Keratinocyte (primary cell): ENCODE data around the gene LST1. TPM values are rescaled to one million over a fixed set of nuclear protein-coding genes. Genes with fewer than 3 reads are reported as not detected.
"Not testable (repeated sequence)": the region's sequence is repeated elsewhere in the genome, so short reads cannot be mapped to it uniquely, and the experiment has no call there.

ENCODE experiments used
- DNase-seq: peaks from one replicate; pipeline ENCODE4 v3.0.0-alpha.2; 2011; ENCODE audit warnings: low read depth, missing footprints, low spot score
- FAIRE-seq: peaks from 2 replicates; lab custom pipeline; 2011; peaks lifted over from hg19 to GRCh38; lab: Jason Lieb, UNC
- H2AFZ ChIP-seq: 2 replicates; pipeline ENCODE4 v1.6.0; 2012; ENCODE audit warnings: low read length, control low read depth, inconsistent platforms; ENCODE audit not compliant: control insufficient read depth
- H3K27ac ChIP-seq: 2 replicates; pipeline ENCODE4 v1.5.1; 2011; ENCODE audit warnings: low read length; ENCODE audit not compliant: control insufficient read depth, insufficient read depth
- H3K27me3 ChIP-seq: 3 replicates; pipeline ENCODE4 v1.6.0; 2011; ENCODE audit warnings: low read length; ENCODE audit not compliant: control insufficient read depth, insufficient read depth; ENCODE audit errors: extremely low read depth
- H3K36me3 ChIP-seq, 2 experiments: 2 replicates in 1 of 2; 3 replicates in 1 of 2; pipeline ENCODE4 v1.5.1; 2011; ENCODE audit warnings: low read length in 2 of 2, mild to moderate bottlenecking in 1 of 2; ENCODE audit not compliant: control insufficient read depth in 2 of 2, insufficient read depth in 2 of 2; ENCODE audit errors: extremely low read depth in 1 of 2
- H3K4me1 ChIP-seq: 3 replicates; pipeline ENCODE4 v1.5.1; 2011; ENCODE audit warnings: low read length; ENCODE audit not compliant: control insufficient read depth, insufficient read depth; ENCODE audit errors: extremely low read depth
- H3K4me2 ChIP-seq: 3 replicates; pipeline ENCODE4 v1.6.0; 2011; ENCODE audit warnings: low read depth, low read length; ENCODE audit not compliant: control insufficient read depth, insufficient read depth; ENCODE audit errors: extremely low read depth
- H3K4me3 ChIP-seq, 3 experiments: fragments of 200-600 bp in 1 of 3; sonication (generic) in 1 of 3; 2 replicates in 2 of 3; 3 replicates in 1 of 3; pipeline ENCODE4 v1.5.1; 2011 to 2016; ENCODE audit warnings: low read length in 3 of 3, mild to moderate bottlenecking in 3 of 3, control low read depth in 2 of 3, inconsistent platforms in 1 of 3, low read depth in 1 of 3, mixed read lengths in 1 of 3, mixed run types in 1 of 3, moderate library complexity in 1 of 3; ENCODE audit not compliant: control insufficient read depth in 2 of 3, insufficient read depth in 2 of 3; ENCODE audit errors: extremely low read depth in 1 of 3
- H3K79me2 ChIP-seq: 2 replicates; pipeline ENCODE4 v1.6.0; 2012; ENCODE audit warnings: low read length; ENCODE audit not compliant: control insufficient read depth, insufficient read depth
- H3K9ac ChIP-seq: 3 replicates; pipeline ENCODE4 v1.6.0; 2011; ENCODE audit warnings: low read length; ENCODE audit not compliant: control insufficient read depth, insufficient read depth; ENCODE audit errors: extremely low read depth
- H3K9me1 ChIP-seq: 3 replicates; pipeline ENCODE4 v1.6.0; 2011; ENCODE audit warnings: low read length; ENCODE audit not compliant: control insufficient read depth, insufficient read depth; ENCODE audit errors: extremely low read depth
- H3K9me3 ChIP-seq: 2 replicates; pipeline ENCODE4 v1.5.1; 2012; ENCODE audit warnings: low read depth, low read length; ENCODE audit not compliant: control insufficient read depth
- H4K20me1 ChIP-seq: 3 replicates; pipeline ENCODE4 v1.6.0; 2011; ENCODE audit warnings: low read length; ENCODE audit not compliant: control insufficient read depth, insufficient read depth; ENCODE audit errors: extremely low read depth
- EZH2 ChIP-seq: IDR thresholded peaks from one replicate; pipeline ENCODE4 v1.6.1; 2012; ENCODE audit warnings: inconsistent platforms, mild to moderate bottlenecking, low read length, moderate library complexity
- dilution Hi-C: fragments of 300-500 bp; cut with MboI; formaldehyde crosslinking; loops from one replicate; pipeline ENCODE4 v1.7.0; 2020; ENCODE audit warnings: low sequenced_read_pairs; ENCODE audit not compliant: extremely low pct_ligation_motif_present
- polyA plus RNA-seq, 5 experiments: library from polyadenylated mRNA; depleted of rRNA in 3 of 5; stranded (reverse) in 3 of 5; stranded (forward) in 1 of 5; unstranded in 1 of 5; fragments of >200 nt; gene quantifications; 1 replicate in 1 of 5; 2 replicates in 3 of 5; 3 replicates in 1 of 5; pipeline versions ENCODE4 v1.2.1 to v1.2.3, GENCODE V29; 2011 to 2012; ENCODE audit warnings: missing spikeins in 2 of 5, low read depth in 1 of 5, low replicate concordance in 1 of 5
- TF ChIP-seq, protein P1 (sequence below), 3 experiments: IDR thresholded peaks in 1 of 3; conservative IDR thresholded peaks in 1 of 3; optimal IDR thresholded peaks in 1 of 3; 2 replicates in 2 of 3; 3 replicates in 1 of 3; pipeline versions ENCODE3 to v1.5.1; 2011; ENCODE audit warnings: low read length in 3 of 3, mild to moderate bottlenecking in 3 of 3, moderate library complexity in 2 of 3, control low read depth in 1 of 3, inconsistent platforms in 1 of 3; ENCODE audit not compliant: insufficient read depth in 2 of 3; ENCODE audit errors: extremely low read depth in 1 of 3

Gene LST1
- polyA plus RNA-seq, 1 donor (not counting 4 experiments of a cell fraction or from before 2014, with no cell fraction given): not detected

DNA sequence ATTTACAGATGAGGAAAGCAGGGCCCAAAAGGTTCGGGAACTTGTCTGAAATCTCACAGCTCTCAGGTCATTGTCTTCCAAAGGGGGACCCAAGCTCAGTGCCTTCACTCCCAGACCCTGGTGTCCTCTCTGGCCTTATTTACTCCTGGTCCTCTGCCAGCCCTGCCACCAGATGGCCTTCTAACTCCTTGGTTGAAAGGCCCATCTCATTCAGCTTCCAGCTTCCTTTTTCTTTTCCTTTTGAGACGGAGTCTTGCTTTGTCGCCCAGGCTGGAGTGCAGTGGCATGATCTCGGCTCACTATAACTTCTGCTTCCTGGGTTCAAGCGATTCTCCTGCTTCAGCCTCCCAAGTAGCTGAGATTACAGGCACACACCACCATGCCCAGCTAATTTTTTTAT lies 34.7 kb upstream of the LST1 start:
- H3K9me1 ChIP-seq, H3K9me3 ChIP-seq, H3K27me3 ChIP-seq, H2AFZ ChIP-seq, H3K9ac ChIP-seq, H3K4me2 ChIP-seq, H3K4me3 ChIP-seq, FAIRE-seq, dilution Hi-C loops, DNase-seq, H4K20me1 ChIP-seq, H3K4me1 ChIP-seq, H3K27ac ChIP-seq: not testable (repeated sequence)
- H3K36me3 ChIP-seq: peaks cover 12 to 13% of the 10 kb centered on the region in 2 experiments
- TF ChIP-seq, protein P1, sequence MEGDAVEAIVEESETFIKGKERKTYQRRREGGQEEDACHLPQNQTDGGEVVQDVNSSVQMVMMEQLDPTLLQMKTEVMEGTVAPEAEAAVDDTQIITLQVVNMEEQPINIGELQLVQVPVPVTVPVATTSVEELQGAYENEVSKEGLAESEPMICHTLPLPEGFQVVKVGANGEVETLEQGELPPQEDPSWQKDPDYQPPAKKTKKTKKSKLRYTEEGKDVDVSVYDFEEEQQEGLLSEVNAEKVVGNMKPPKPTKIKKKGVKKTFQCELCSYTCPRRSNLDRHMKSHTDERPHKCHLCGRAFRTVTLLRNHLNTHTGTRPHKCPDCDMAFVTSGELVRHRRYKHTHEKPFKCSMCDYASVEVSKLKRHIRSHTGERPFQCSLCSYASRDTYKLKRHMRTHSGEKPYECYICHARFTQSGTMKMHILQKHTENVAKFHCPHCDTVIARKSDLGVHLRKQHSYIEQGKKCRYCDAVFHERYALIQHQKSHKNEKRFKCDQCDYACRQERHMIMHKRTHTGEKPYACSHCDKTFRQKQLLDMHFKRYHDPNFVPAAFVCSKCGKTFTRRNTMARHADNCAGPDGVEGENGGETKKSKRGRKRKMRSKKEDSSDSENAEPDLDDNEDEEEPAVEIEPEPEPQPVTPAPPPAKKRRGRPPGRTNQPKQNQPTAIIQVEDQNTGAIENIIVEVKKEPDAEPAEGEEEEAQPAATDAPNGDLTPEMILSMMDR (optimal IDR thresholded peaks at IDR 0.05 in 1 of 3, IDR thresholded peaks at IDR 0.05 in 1 of 3, conservative IDR thresholded peaks at IDR 0.05 in 1 of 3; ENCODE audit: extremely low read depth in 1 of 3, insufficient read depth in 2 of 3, low read length in 3 of 3): peak in 2 of 3 experiments; percentile 16 to 51
- peaks cover 15% of the 10 kb centered on the region for H3K79me2 ChIP-seq

DNA sequence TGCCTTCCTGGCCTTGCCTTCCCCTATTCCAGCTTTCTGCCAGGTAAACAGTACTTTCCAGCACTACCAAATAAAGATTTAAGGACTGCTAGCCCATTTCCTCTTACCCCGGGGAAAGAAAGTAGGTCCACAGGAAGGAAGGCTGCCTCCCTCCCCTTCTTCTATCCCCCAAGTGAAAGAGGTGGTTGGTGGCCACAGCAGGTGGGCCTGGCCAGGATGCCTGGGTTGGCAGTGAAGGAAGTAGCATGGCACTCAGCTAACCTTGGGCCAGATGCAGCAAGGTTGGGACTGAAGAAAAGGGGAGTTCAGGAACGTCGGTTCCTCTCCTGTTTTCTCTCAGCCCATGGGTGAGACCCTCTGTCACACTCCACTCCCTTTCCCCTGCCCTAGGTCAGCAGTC lies 29.8 kb upstream of the LST1 start:
- no peak for DNase-seq

More for the DNA sequence above, 29.8 kb upstream of the LST1 start:
- TF ChIP-seq, protein P1 (optimal IDR thresholded peaks at IDR 0.05 in 1 of 3, IDR thresholded peaks at IDR 0.05 in 1 of 3, conservative IDR thresholded peaks at IDR 0.05 in 1 of 3; ENCODE audit: extremely low read depth in 1 of 3, insufficient read depth in 2 of 3, low read length in 3 of 3): no peak
- TF ChIP-seq EZH2: no peak
- Histone ChIP-seq H3K27me3 (no peaks in the 10 kb centered on the region), H3K9me1 (no peaks in the 10 kb centered on the region), H3K4me3 (no peak overlapping the region), H3K27ac (no peak overlapping the region), H3K4me1 (peaks cover 12% of the 10 kb centered on the region), H3K4me2 (no peak overlapping the region), H3K9me3 (no peaks in the 10 kb centered on the region), H3K79me2 (no peaks in the 10 kb centered on the region), H2AFZ (no peak overlapping the region), H3K9ac (no peak overlapping the region), H3K36me3 (peaks cover 10 to 15% of the 10 kb centered on the region in 2 experiments), H4K20me1 (no peaks in the 10 kb centered on the region)
- no peak for FAIRE-seq
- dilution Hi-C loops: no loop called here
